ENCODE measurements around the gene CCPG1.
"Not testable (repeated sequence)": the region's sequence is repeated elsewhere in the genome, so short reads cannot be mapped to it uniquely, and the experiment has no call there.

The CCPG1 gene

GRCh38 chr15:55408012-55408928 lies at the start of gene CCPG1, which contains the start of gene PIERCE2:
TSS of gene CCPG1 (minus strand) at chr15:55408359. CDS start at chr15:55389424, 18,935 bp downstream.
TSS of gene PIERCE2 (plus strand) at chr15:55408495. CDS start at chr15:55408769, 274 bp downstream.
- peak; percentile 74 to 86 (median 78) for DNase-seq (ENCODE audit: low read depth in 3 of 3)

- DNase-seq (ENCODE audit: low read depth in 3 of 3), result no peak
Observed at GRCh38 chr15:55457401-55458022, 49.4 kb upstream of the CCPG1 start.

- DNase-seq (ENCODE audit: low read depth in 3 of 3), result not testable (repeated sequence)
Observed at GRCh38 chr15:55447030-55447394, 38.9 kb upstream of the CCPG1 start.

- not testable (repeated sequence) for DNase-seq (ENCODE audit: low read depth in 3 of 3)
Observed at GRCh38 chr15:55446379-55447029, 38.3 kb upstream of the CCPG1 start.

GRCh38 chr15:55445936-55446335 lies 37.8 kb upstream of the CCPG1 start:
- DNase-seq (ENCODE audit: low read depth in 3 of 3), result not testable (repeated sequence)

- not testable (repeated sequence) for DNase-seq (ENCODE audit: low read depth in 3 of 3)
Observed at GRCh38 chr15:55443141-55443540, 35.0 kb upstream of the CCPG1 start.

GRCh38 chr15:55434989-55435825 lies 27.0 kb upstream of the CCPG1 start:
- no peak for DNase-seq (ENCODE audit: low read depth in 3 of 3)

- no peak for DNase-seq (ENCODE audit: low read depth in 3 of 3)
Observed at GRCh38 chr15:55422089-55422488, 13.9 kb upstream of the CCPG1 start.

GRCh38 chr15:55420171-55420866 lies 12.2 kb upstream of the CCPG1 start:
- no peak for DNase-seq (ENCODE audit: low read depth in 3 of 3)

GRCh38 chr15:55417678-55418077 lies 9.5 kb upstream of the CCPG1 start:
- not testable (repeated sequence) for DNase-seq (ENCODE audit: low read depth in 3 of 3)

GRCh38 chr15:55408976-55409375 lies 817 bp upstream of the CCPG1 start:
- DNase-seq (ENCODE audit: low read depth in 3 of 3), result not testable (repeated sequence)

- DNase-seq (ENCODE audit: low read depth in 3 of 3), result no peak
Observed at GRCh38 chr15:55407498-55408011, 604 bp downstream of the CCPG1 start.

- no peak for DNase-seq (ENCODE audit: low read depth in 3 of 3)
Observed at GRCh38 chr15:55403531-55403930, 4.6 kb downstream of the CCPG1 start.

- no peak for DNase-seq (ENCODE audit: low read depth in 3 of 3)
Observed at GRCh38 chr15:55402707-55403106, 5.5 kb downstream of the CCPG1 start.

GRCh38 chr15:55401786-55402246 lies 6.3 kb downstream of the CCPG1 start:
- no peak for DNase-seq (ENCODE audit: low read depth in 3 of 3)

- not testable (repeated sequence) for DNase-seq (ENCODE audit: low read depth in 3 of 3)
Observed at GRCh38 chr15:55400050-55400449, 8.1 kb downstream of the CCPG1 start.

- DNase-seq (ENCODE audit: low read depth in 3 of 3), result no peak
Observed at GRCh38 chr15:55398243-55398642, 9.9 kb downstream of the CCPG1 start.

GRCh38 chr15:55394694-55395093 lies 13.5 kb downstream of the CCPG1 start:
- DNase-seq (ENCODE audit: low read depth in 3 of 3), result no peak

- no peak for DNase-seq (ENCODE audit: low read depth in 3 of 3)
Observed at GRCh38 chr15:55389264-55389607, 18.9 kb downstream of the CCPG1 start.

- no peak for DNase-seq (ENCODE audit: low read depth in 3 of 3)
Observed at GRCh38 chr15:55387027-55387426, 21.1 kb downstream of the CCPG1 start.

- no peak for DNase-seq (ENCODE audit: low read depth in 3 of 3)
Observed at GRCh38 chr15:55383687-55384086, 24.5 kb downstream of the CCPG1 start.
